LoVo (cell line): ENCODE measurements around the gene PLG.
"Not testable (repeated sequence)": the region's sequence is repeated elsewhere in the genome, so short reads cannot be mapped to it uniquely, and the experiment has no call there.

ENCODE experiments used
- DNase-seq: peaks from one replicate; pipeline ENCODE4 v3.0.0-alpha.2; 2016; ENCODE audit warnings: low spot score

PLG gene

GRCh38 chr6:160775792-160776580, 73.9 kb downstream of the PLG start:
- DNase-seq: no peak

DNA sequence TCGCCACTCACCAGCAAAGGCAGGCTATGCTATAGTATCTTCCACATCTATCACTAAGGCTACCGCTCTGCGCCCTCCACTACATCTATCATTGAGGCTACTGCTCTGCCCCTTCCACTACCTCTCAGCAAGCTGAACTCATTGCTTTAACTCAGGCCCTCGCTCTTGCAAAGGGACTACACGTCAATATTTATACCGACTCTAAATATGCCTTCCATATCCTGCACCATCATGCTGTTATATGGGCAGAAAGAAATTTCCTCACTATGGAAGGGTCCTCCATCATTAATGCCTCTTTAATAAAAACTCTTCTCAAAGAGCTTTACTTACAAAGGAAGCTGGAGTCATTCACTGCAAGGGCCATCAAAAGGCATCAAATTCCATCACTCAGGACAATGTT, 77.1 kb downstream of the PLG start:
- not testable (repeated sequence) for DNase-seq

DNA sequence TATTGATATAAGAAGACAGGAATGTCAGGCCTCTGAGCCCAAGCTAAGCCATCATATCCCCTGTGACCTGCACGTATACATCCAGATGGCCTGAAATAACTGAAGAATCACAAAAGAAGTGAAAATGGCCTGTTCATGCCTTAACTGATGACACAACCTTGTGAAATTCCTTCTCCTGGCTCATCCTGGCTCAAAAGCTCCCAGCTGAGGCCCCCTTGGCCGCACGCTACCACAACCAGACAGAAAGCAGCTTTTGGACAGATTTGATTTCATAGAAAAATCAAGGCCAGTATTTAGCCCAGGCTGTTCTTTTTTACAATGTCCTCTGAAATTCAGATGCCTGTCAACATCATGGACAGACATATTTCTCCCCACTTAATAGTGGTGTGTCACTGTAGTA, 78.6 kb downstream of the PLG start:
- not testable (repeated sequence) for DNase-seq

GRCh38 chr6:160781298-160781697, 79.3 kb downstream of the PLG start:
- no peak for DNase-seq

DNA sequence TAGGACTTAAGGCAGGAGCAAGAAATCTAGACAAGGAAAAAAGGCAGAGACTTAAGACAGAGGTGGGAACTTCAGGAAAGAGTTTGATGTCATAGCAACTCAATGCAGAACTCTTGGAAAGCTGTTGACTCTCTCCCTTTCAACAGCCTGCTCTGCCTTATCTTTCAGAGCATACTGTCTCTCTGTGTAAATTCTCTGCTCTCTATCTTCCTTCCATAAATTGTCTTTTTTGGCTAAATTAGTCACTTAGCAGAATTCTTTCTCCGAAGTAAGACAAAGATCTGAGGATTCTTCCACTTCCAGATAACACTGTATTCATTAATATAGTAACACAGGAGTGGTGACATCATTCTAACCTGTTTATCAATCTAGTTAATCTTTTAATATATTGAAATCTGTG, 80.2 kb downstream of the PLG start:
- no peak for DNase-seq

GRCh38 chr6:160783741-160784140, 81.7 kb downstream of the PLG start:
- DNase-seq: no peak

DNA sequence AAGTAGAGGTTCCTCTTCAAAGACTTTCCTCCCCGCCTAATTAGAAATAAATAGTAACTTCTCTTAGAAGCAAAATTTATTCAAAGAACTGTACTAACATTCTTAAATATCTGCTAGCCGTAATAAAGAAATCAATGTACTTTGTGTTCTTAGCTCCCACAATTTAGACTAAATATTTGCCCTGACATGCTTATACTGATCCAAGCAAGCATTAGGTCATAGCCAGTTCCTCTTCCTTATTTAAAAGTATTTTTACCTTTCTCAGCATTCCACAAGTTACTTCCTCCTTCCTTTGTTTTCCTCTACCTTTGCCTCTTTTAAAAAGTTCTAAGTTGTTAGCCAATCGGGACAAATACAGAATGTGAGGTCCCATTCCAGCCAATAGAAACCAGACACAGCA, 86.1 kb downstream of the PLG start:
- DNase-seq: not testable (repeated sequence)

DNA sequence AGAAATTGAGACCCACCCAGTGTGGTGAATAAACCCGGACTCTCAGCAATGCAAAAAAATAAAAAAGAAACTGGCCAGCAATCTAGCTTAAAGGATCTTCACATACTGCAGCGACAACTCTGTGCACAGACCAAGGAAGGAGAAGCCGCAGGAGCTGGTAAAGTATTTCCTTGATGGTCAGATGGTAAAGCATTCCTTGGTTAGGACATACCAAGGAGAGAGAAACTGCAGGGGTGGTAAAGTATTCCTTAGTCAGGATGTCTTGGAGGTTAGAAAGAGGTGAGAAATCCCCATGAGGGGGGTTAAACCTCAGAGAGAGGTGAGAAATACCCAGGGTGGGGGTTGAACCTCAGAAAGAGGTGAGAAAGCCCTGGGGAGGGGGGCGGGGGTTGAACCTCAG, 86.8 kb downstream of the PLG start:
- DNase-seq: no peak

GRCh38 chr6:160789263-160790027, 87.4 kb downstream of the PLG start:
- no peak for DNase-seq

DNA sequence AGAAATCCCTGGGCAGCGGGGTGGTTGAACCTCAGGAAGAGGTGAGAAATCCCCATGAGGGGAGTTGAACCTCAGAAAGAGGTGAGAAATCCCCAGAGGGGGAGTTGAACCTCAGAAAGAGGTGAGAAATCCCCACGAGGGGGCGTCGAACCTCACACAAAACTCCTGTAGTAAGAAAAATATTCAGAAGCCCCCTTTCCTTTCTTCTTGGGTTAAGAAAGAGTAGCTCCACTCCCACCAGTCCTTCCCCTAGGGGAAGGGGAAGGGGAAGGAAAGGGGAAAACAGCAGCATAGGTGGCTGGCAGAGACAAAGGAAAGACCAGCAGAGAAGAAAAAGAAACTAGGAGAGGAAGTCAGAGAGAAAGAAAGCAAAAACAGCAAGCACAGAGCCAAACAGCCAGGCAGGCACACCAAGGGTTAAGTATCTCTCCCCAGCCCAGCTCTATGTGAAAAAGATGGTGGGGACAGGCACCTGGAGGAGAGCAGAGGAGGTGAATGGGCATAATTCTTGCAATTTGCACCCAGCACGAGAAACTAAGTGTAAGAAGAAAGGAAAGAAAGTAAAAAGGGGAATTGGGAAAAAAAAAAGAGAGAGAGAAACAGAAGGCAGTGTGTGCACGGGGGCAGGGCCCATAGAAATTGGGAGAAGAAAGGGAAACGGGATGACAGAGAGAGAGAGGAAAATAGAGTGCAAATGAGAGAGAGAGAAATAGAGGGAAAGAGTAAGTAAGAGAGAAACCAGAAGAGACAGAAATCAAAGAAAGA, 88.2 kb downstream of the PLG start:
- DNase-seq: no peak

DNA sequence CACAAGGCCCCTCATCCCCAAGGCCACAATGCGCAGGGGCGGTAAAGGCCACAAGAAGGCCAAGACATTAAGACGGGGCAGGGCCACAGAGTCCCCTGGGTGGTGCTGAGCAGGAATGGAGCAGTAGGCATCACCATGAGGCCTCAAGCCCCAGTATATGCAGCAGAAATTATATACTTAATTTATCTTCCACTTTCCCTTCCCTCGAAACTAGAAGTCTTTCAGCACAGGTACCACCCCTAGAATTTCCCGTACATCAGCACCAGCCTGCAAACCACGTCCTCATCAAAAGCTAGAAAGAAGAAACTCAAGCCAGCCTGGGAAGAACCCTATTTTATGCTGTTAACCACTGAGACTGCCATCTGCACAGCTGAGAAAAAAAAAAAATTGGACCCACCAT, 89.4 kb downstream of the PLG start:
- DNase-seq: no peak

DNA sequence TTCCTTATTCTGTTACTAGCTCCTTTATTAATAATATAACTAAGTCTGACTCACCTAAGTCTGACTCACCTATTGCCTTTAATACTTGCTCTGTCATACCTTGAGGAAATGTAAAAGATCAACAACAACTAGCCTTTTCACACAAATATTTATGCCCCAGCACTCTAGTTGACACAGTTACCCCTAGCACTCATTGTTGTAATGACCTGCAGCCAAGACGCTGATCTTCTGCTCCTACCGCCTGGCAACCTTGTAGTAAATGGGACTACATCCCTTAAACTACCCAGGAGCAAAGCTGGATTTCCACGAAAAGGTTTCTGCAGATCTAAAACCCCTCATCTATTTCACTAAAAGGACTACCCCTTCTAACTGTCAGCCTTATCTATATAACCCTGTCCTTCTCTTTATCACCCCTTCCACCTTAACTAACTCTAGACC, 90.0 kb downstream of the PLG start:
- peak; percentile 16 for DNase-seq

DNA sequence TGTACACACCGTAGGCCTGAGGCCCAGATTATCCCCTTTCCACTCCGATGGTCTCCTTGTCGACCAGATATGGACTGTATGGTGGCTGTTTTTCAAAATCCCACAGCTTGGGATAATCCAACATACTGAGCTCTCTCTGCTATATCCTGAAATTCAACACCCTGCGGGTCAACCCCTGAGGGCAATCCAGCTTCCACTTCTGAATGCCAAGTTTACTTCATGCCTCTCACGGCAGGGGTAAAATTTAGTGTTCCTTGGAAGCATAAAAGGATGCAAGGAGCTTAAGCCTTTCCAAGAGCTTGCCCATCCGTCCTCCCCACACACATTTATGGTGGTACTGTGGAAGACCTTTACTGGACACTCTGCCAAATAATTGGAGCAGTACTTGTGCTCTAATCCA, 90.7 kb downstream of the PLG start:
- DNase-seq: no peak

GRCh38 chr6:160793652-160794051, 91.6 kb downstream of the PLG start:
- DNase-seq: no peak

- DNase-seq: no peak
Measured at GRCh38 chr6:160795721-160796120, 93.7 kb downstream of the PLG start.

DNA sequence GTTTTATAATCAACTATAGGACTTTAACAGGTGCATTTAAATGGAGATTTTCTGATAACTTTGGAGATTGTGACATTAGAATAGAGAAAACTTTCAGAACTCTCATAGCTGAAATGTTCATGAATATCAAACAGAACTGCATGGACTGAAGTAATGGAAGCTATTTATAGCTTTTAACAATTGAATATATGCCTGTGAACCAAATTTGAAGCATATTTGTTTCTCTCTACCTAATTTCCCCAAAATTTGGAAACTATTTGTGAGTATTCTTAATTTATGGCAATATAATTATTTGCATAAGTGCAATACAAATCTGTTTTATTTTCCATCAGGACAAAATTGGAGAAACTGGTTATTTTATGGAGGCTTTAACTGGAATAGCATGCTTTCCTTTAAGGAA, 96.6 kb downstream of the PLG start:
- DNase-seq: no peak

GRCh38 chr6:160799801-160800506, 97.9 kb downstream of the PLG start:
- no peak for DNase-seq

- DNase-seq: no peak
Measured at GRCh38 chr6:160801418-160801817, 99.4 kb downstream of the PLG start.

- not testable (repeated sequence) for DNase-seq
Measured at GRCh38 chr6:160802049-160802448, 100.0 kb downstream of the PLG start.
